Activated gamma-delta T cell (primary cell): ENCODE measurements around the gene PGC.

Experiments used
- DNase-seq: peaks from one replicate; lab custom pipeline; 2025; lab: John Stamatoyannopoulos, UW

PGC gene

DNA sequence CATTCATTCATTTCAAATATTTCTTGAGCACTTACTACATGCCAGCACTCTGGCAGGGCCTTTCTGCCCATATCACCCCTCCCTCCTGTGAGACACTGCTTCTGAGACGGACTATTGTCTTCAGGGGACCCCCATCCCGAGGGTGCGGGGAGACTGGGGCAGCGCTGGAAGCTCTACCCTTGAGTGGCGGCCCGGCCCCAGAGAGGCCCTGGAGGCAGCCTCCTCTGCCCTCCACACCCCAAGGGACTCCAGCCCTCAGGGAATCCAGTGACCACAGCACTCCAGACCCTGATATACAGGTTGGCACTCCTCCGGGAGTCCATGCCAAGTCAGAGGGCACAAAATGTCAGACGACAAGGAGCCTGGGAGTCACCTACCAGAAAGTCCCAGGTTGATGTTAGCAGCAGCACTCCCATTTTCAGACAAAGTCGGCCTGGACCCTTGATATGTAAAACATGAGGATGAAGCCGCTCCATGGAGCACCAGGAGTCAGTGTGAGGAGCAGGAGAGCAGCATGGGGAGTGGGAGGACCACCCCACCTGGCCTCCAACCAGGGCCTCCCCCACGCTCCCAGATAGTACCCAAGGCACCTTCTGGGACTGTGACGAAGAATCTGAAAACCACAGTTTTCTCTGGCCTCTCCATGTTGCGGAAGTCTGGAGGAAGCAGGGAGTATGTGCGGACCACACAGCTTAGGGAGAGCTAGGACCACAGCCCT is 32.5 kb downstream of the PGC start:
- no peak for DNase-seq

DNA sequence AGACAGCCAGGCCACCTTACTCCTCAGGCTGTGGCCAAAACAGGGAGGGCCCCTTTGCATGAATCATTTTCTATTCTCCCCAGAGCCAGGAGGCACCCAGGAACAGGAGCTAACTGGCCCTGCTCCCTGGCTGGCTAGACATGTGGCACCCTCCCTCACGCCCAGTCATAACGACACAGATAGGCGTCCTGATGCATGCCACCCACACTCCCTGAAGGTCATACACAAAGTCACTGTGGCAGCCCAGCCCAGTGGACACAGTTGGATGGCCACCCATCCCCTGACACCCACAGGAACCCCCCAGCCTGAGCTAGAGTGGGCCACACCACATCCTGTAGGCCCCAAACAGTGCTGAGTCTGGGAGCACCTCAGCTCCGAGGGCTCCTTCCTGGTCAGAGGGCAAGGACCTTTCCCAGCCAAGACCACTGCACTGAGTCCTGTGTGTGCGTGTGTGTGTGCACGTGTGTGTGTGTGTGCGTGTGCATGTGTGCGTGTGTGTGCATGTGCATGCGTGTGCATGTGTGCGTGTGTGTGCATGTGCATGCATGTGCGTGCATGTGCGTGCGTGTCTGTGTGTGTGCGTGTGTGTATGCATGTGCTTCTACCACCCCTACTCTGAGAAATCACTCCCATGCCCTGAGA is 33.4 kb downstream of the PGC start:
- DNase-seq = no peak

DNA sequence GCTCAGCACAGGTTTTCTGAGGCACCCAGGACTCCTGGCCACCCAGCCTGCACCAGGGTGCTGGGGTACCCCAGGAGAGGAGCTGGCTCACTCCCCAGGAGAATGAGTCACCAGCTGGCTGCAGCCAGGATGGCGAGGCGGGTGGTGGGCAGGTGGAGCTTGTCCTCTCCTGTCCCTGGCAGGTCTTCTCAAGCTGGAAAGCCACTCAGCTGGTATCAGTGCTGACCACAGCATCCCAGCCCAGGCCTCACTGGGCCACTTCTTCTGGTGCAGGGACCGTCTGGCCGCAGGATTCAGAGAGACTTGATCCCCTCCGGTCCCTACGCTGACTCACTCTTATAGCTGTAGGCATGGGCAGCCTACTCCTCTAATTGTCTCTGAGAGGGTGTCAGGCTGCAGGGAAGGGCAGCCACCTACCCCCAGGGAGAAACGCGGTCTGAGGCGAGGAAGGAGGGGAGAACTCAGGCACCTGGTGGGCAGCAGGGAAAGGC is 34.0 kb downstream of the PGC start:
- no peak for DNase-seq

DNA sequence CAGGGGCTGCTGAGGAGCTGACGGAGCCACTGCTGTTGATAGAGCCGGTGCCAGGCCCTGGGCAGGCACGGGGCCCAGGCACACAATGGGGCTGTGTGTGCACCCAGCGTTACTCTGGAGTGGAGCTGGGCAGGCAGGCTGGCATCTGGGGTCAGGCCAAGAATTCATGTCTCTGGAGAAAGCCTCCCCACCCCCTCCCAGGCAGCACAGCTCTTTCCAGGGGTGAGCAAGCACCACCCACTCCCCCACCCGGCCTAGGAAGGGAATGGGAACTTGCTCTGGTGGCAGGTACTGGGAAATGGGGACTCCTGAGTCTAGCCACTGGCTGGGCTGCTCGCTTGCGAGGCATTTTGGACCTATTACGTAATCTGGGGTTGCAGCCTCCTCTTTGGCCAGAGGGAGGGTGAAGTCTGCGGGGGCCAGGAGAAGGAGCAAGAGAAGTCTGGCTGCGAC is 34.5 kb downstream of the PGC start:
- DNase-seq = no peak

DNA sequence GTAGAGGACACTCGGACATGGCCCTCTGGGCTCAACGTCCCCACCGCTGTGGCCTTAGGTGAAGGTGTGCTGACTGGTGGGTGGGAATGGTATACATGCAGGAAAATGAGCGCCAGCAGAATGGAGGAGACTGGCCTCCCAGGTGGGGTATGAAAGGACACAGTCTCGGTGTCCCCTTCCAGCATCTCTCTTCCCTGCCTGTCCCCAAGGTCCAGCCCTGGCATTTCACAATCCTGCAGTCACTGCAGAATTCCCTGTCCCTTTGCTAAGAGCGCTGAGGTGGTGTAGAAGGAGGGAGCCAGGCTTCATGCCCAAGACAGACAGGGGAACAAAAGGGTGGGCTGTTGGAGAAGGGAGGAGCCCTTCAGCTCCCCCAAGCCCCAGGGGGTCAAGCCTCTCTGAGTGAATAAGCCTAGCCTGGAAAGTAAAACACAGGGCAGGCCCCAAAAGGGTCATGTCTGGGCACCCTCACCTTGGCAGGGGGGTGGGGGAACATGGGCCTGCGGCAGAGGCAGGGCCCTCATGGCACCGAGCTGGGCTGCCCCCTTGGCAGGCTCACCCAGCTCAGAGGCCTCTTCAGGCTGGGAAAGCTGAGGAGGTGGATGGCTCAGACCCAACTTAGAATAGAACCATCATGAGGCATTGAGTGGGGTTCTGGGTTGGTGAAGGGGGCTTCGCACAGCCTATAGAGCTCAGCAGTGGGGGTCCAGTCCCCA is 35.7 kb downstream of the PGC start:
- no peak for DNase-seq

DNA sequence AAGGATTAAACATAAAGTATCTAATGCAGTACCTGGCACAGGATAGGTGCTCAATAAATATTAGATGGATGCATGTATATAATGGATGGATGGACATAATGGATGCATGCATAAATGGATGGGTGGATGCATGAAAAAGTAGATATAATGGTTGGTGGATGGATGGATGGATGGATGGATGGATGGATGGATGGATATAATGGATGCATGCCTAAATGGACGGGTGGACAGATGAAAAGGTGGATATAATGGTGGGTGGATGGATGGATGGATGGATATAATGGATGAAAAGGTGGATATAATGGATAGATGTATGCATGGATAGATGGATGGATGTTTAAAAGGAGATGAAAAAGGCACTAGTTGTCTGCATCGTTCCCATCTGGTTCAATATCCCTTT is 37.8 kb downstream of the PGC start:
- DNase-seq = no peak

DNA sequence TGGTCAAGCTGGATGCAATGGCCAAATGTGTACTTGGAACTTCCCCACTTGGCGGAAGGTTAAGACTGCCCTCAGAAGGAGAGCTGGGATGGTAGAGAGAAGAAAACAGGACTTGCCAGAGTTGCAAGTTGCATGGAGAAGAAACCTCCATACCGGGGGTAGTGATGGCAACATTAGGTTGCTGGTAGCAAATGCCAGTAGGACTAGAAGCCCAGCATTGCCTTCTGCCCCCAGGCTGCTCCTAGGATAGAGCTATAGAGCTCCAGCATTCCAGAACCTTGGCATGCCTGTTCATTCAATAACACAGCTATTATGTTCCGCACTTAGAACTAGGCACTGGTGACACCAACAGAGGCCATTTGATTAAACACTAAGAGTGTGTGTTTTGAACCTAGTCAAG is 38.3 kb downstream of the PGC start:
- DNase-seq = no peak

DNA sequence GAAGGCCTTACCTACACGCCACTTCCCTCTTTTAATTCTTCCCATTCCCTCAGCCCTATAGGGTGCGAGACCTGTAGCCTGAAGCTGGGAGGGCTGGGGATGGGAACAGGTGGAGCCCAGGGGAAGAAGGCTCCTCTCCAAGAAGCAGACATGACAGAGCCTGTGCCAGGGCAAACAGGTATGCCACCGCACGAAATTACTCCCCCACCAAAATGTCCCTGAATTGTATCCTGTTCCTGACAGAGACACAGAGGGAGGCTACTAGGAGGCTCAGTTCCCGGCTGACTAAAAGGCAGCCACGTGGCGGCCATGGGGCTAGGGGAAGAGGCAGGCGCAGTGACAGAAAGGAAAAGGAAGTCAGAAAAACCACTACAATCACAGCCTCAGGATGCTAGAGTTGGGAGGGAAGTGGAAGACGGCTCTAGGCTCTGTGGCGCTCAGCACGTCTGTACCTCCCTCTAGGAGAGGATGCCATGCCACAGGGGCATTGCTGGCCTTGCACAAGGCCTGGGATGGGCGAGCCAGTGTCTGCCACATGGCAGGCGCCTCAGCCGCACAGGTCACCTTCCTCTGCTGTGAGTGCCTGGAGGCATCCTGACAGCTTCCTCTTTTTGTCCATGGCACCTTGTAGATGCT is 39.5 kb downstream of the PGC start:
- DNase-seq = no peak

DNA sequence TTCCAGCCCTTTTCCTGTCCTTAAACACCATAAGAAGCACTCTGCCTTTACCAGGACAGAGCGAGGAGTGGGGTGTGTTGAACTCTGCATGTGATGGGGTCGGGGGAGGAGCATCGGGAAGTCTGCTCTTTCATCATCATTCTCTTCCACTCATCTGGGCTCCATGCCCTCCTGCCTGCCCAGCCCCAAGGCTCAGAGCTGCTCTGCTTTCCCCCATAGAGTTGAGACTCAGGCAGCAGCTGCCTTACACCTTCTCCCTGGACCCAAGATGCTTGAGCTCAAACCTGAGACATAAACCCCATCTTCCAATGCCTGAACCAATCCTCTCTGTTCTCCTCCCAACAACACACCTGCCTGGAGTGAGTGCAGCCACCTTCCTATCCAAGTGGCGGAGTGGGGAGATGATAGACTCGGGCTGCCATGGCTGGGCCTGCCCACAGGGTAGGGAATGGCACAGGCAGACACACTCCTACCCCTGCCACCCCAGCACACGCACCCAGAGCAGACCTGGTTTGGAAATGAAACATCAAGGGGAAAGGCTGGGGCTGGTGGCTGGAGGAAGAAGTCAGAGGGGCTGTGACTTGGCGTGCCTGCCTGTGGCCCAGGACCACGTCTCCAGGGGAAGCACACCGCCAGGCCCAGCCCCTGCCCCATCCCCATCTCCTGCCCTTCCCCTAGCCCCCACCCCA is 40.2 kb downstream of the PGC start:
- no peak for DNase-seq

DNA sequence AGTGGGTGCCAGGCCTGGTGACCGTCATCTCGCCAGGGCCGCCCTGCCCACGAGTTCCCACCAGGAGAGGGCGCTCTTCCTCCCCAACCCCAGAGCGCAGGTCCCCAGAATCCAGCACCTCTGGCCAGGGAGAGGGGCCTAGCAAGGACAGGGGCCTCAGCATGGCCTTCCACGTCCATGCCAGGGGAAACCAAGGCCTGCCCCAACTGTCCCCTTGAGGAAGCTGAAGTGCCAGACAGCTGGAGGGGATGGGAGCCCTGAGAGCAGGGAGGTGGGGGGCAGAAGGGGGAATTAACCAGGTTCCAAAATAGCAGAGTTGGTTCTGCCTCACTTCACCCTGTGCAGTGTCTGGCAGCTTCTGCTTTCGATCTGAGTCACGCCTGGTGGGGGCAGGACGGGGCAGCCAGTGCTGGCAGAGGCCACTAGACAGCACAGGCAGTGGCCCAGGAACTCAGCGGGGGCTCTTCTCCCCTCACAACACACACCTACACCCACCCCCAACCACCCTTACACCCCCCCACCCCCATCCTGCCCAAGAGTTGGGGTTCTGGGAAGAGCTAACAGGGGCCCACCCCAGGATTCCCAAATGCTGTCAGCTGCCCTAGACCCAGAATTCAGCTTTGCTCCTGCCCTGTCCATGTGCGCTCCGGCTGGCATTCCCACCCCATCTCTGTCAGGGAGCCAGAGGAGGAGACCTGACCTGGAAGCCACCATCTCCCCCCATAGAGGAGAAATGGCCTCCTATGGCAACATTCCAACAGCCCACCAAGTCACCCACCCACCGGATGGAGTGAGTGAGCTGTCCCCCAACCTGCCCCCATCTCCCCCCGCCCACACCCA is 41.0 kb downstream of the PGC start:
- no peak for DNase-seq

DNA sequence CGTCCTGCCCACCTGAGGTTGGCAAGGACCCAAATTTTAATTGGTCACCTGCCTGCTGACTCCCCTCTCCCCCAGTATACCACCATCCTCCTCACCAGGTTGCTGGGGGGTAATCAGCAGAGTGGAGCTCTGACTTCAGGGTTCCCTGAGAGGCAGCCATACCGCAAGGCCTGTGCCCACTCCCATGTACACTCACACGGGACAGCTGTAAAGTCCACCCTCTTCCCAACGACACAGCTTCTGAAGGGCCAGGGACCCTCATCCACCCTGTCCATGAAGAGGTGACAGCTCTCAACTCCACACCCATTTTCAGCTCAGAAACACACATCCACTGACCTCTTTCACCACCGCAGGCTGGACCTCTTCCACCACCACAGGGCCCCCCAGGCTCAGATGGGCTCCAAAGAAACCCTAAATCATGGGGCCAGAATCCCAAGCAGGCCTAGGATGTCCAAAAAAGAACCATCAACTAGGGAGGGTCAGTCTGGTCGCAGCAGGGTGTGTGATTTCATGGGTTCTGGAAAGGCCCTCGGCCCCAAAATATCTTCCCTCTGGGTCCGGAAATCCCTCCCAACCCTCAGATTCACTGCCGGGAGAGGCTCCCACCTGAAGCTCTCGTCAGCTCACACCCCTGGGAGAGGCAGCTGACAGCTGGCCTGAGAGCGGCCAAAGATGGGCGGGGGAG is 41.7 kb downstream of the PGC start:
- no peak for DNase-seq

DNA sequence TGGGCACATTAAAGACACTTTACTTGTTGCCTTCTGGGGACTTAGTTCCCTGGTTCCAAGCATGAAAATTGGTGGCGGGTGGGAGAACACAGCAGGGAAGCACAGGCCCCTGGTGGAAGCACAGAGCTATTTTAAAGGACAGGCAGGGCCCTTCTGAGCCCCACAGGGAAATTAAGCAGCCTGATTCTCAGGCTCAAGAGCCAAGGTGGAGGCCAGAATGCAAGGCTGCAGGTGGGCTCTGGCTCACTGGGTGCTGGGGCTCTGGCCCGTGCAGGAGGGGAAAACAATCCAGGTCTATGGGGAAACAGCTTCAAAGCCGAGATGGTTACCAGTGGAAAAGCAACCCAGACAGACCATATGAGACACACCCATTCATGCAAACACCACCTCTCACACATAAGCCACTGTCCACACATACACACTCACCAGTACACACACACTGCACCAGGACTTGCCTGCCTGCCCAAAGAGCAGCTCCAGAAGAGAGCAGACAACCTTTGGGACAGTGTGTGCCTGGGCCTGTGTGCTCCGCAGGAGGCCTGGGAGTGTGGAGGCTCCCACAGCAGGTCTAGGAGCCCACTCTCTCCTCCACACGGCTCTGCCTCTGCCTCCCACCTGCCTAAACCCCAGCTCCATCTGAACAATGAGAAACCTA is 42.4 kb downstream of the PGC start:
- DNase-seq = no peak

DNA sequence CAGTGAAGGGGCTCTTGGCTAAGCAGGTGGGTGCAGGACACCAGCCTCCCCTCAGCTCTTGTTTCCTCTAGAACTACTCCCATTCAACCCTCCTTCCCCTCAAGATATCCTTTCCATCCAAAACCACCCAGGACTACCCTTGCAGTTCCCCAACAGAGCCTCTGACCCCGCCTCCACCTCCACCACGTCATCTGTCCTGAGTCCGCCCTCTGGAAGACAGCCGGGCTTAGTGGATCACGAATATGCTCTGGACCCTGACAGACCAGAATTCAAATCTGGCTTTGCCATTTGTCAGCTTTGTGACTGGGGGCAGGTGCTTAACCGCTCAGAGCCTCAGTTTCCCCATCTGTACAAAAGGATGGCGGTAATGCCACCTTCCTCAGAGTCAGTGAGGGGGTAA is 43.2 kb downstream of the PGC start:
- no peak for DNase-seq

DNA sequence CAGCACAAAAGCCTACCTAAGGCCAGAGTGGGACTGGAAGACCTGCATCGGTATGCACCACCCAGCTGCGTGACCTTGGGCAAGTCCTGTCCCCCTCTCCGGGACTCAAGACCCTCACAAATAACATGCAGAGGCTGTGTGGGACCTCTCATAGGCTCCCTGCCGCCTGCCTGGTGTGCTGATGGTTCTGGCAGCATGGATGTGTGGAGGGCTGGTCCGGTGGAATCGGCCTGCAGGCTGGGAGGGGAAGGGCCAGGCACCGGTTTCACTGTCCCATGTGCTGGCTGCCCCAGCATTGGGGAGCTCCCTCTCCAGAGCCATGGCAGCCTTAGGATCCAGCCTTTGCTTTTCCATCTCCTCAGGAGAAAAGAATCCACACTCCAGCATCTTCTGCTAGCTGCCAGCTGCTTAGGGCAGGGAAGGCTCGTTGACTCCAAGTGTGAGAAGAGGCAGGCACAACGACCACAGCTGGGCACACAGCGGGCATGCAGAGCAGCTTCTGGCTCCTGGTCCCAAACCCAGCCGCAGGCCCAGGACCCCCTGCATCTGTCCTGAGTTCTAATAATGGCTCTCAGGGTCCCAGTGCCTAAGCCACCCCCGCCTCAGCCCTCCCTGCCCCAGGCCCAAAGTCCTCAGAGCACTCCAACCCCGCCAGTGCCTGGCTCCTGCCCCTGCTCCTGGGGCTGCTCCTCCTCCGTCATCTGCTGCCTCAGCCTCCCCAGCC is 44.3 kb downstream of the PGC start:
- DNase-seq = no peak

DNA sequence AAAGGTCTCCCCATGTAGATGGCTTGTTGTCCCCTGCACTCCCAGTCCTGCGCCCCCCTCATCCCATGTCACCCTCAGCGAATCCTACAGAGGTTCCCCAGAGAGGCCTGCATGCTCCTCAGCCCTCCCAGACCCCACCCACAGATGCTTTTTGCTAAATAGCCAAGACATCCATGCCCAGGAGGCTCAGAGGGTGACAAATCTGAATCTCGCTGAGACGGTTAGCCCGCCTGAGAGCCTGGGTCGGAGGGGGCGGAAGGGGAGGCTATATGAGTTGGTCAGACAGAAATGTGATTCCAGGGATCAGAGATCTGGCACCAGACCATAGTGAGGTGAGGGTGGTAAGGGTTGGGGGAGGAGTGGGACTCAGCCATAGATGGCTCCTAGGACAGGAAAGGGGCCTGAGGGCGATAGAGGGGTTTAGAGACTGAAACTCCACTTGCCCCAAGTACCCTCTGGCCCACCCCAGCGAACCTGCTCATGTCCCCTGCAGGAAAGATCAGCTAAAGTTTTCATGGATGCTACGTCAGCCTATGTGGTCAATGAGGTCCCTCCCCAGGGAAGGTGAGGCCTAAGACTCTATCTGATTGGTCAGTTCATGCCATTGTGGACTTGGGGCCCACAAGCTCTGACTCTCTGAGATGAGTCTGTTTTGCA is 45.0 kb downstream of the PGC start:
- DNase-seq = no peak

DNA sequence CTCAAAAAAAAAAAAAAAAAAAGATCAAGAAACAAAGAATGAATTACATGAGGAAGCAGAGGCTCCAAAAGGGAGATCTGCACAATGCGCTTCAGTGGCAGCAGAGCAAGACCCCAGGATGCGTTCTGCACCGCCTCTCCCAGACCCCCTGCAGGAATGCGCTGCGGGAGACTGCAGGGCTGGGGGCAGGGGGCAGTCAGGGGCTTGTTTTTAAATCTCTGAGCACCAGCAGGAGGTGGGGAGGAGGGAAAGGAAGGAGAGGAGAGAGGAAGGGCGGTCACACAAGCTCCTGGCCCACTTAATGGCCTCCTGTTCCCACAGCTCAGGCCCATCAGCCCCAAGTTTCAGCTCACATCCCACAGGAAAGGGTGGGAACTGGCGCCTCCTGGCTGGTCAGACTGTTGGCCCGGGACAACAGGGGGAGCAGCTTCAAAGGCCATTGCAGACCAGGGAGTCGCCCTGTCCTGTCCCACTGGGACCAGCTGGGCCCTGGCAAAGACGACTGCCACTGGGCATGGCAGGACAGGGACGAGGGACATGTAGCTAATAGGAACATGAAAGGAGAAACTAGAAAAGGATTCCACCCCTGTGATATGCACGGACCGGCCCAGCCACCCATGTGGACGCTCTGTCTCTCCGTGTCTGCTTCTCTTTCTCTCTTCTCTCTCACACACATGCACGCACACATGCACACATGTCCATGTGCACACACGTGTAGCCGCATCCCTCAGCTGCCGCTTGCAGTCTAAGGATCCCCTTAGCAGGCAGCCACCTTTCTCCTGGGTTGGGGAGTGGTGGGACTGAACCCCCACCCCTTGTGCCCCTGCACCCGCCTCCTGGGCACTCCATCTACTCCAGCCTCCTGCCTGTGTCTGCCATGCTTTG is 46.5 kb downstream of the PGC start:
- DNase-seq = no peak

DNA sequence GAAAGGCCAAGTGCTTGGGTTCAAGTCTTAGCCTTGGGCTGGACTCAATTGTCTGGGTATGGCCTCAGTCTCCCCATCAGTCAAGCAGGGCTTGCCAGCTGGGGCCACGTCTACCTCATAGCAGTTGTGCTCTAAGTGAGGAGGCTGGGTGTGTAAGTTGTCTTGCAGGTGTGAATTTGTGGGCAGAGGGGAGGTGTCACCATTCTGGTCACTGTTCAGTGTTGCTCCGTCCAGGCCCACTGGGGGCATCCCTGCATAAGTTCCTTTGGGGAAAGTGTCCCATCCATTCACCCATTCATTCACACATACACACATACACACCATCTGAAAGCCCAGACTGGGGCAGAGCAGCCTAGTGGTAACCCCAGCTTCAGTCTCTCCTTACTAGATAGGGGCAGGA is 48.1 kb downstream of the PGC start:
- no peak for DNase-seq
